ENCODE measurements around the gene C16orf82.

- TF ChIP-seq POLR2AphosphoS5 (IDR thresholded peaks at IDR 0.05; ENCODE audit: borderline replicate concordance, low read depth, low read length) (no peak), EZH2 (IDR thresholded peaks at IDR 0.05) (no peak)
Observed at GRCh38 chr16:27049117-27049516, 17.6 kb upstream of the C16orf82 start.

All from SK-N-MC (cell line).